OCI-LY7 (cell line): ENCODE results near the gene LBR. TPM values are rescaled to one million over a fixed set of nuclear protein-coding genes. Genes with fewer than 3 reads are reported as not detected.

ENCODE experiments used
- BruUV-seq: library from RNA; stranded (reverse); fragments of 400-500 nt; replicated peaks from 2 replicates; lab custom pipeline; 2021; lab: Mats Ljungman, UMichigan
- CTCF ChIA-PET: fragments of 300-600 bp; sonication (Branson Sonifier 250); formaldehyde crosslinking; loops from one replicate; lab custom pipeline; 2022; ENCODE audit warnings: antibody characterized with exemption; ENCODE audit not compliant: unreplicated experiment; lab: Charles Lee
- POLR2A ChIA-PET: fragments of 300-600 bp; sonication (Branson Sonifier 250); formaldehyde crosslinking; loops from one replicate; lab custom pipeline; 2022; ENCODE audit warnings: antibody characterized with exemption; lab: Charles Lee
- DNase-seq: peaks from one replicate; pipeline ENCODE4 v3.0.0-alpha.2; 2015; ENCODE audit warnings: low spot score
- H2AFZ ChIP-seq: fragments of 200-600 bp; sonication (generic), shearing (Covaris generic); 2 replicates; pipeline ENCODE4 v1.6.1; 2014; ENCODE audit warnings: mild to moderate bottlenecking, antibody characterized with exemption, low read length, moderate library complexity
- H3K27ac ChIP-seq: fragments of 200-600 bp; sonication (generic); 2 replicates; pipeline ENCODE4 v1.5.1; 2014; ENCODE audit warnings: mixed run types, low read depth, mild to moderate bottlenecking, moderate library complexity, low read length, inconsistent platforms; ENCODE audit not compliant: poor library complexity, severe bottlenecking
- H3K36me3 ChIP-seq: fragments of 200-600 bp; sonication (generic); 2 replicates; pipeline ENCODE4 v1.6.1; 2014; ENCODE audit warnings: mild to moderate bottlenecking, antibody characterized with exemption, low read length, moderate library complexity, mixed read lengths; ENCODE audit not compliant: insufficient read depth
- H3K4me1 ChIP-seq: fragments of 200-600 bp; sonication (generic); 2 replicates; pipeline ENCODE4 v1.5.1; 2014; ENCODE audit warnings: mild to moderate bottlenecking, low read length; ENCODE audit not compliant: insufficient read depth, poor library complexity, severe bottlenecking
- H3K4me2 ChIP-seq: fragments of 200-600 bp; sonication (generic); 2 replicates; pipeline ENCODE4 v1.6.1; 2014; ENCODE audit warnings: mild to moderate bottlenecking, low read length
- H3K4me3 ChIP-seq: fragments of 200-600 bp; sonication (generic); 2 replicates; pipeline ENCODE4 v1.5.1; 2014; ENCODE audit warnings: mild to moderate bottlenecking, low read depth, low read length; ENCODE audit not compliant: poor library complexity, severe bottlenecking
- H3K79me2 ChIP-seq: fragments of 200-600 bp; sonication (generic); 2 replicates; pipeline ENCODE4 v1.6.1; 2016; ENCODE audit warnings: low read depth, mild to moderate bottlenecking, low read length, moderate library complexity, mixed read lengths; ENCODE audit not compliant: insufficient read depth
- H3K9me2 ChIP-seq: fragments of 200-600 bp; sonication (generic); 2 replicates; pipeline ENCODE4 v1.6.1; 2016; ENCODE audit warnings: mild to moderate bottlenecking, low read length, mixed read lengths; ENCODE audit not compliant: insufficient read depth
- H3K9me3 ChIP-seq: fragments of 200-600 bp; sonication (generic); 2 replicates; pipeline ENCODE4 v1.6.1; 2014; ENCODE audit warnings: mild to moderate bottlenecking, mixed run types, low read length, mixed read lengths
- H4K20me1 ChIP-seq: fragments of 200-600 bp; sonication (generic); 2 replicates; pipeline ENCODE4 v1.6.1; 2014; ENCODE audit warnings: mild to moderate bottlenecking, antibody characterized with exemption, low read length, moderate library complexity, mixed read lengths; ENCODE audit not compliant: insufficient read depth
- EZH2phosphoT487 ChIP-seq: fragments of 200-600 bp; sonication (generic); IDR thresholded peaks from 2 replicates; pipeline ENCODE4 v1.6.1; 2018; ENCODE audit warnings: low read depth, borderline replicate concordance, mild to moderate bottlenecking, mixed run types, antibody characterized with exemption, low read length, moderate library complexity, mixed read lengths
- intact Hi-C: fragments of 100-400 bp; cut with micrococcal nuclease; formaldehyde crosslinking; loops from one replicate; pipeline ENCODE4 v1.10.0; 2022; ENCODE audit not compliant: unreplicated experiment
- total RNA-seq, 2 experiments: library from RNA; depleted of rRNA in 1 of 2; stranded (reverse); fragments of >200 nt in 1 of 2; shearing (Covaris generic) in 1 of 2; gene quantifications; 2 replicates each; pipeline ENCODE4 v1.2.3, GENCODE V29; 2014 to 2022
- TF ChIP-seq, protein P1 (sequence below): fragments of 200-600 bp; sonication (generic); conservative IDR thresholded peaks from 2 replicates; pipeline ENCODE4 v1.5.1; 2014; ENCODE audit warnings: mild to moderate bottlenecking, antibody characterized with exemption, low read length, moderate library complexity, mixed read lengths

The LBR gene
- total RNA-seq, 2 experiments from 2014 or later, result 117 to 288 TPM

DNA sequence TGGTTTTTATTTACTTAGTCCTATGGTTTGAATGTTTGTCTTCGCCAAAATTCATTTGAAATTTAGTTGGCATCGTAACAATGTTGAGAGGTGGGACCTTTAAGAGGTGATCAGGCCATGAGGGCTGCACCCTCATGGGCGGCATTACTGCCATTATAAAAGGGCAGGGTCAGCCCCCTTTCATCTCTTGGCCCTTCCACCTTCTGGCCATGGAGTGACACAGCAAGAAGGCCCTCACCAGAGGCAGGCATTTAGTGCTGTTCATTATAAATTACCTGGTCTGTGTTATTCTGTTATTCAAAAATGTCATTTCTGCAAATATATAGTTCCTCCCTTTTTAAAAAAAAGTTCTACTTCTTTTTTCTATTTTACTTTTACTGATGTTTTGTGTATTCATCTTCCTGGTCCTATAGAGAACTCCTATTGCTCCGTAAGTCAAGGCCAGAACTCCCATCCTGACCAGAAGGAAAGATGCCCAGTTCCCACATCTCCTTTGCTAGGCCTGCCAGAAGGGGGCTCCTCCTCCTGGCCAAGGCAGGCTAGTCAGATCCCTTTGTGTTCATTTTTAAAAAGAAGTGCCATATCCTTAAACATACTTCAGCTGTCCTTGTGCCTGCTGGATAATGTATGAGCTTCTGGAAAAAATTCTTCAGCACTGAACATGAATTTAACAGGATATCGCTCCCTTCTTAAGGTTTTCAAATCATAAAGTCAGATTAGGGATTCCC lies 10.0 kb upstream of the LBR start:
- H2AFZ ChIP-seq, result no peak overlapping the region; the same call in 1 of the 2 replicates
- H3K9me3 ChIP-seq, result no peaks in the 10 kb centered on the region
- 0 out of 2 replicates have a peak overlapping the region, but pooled peaks have one; percentile 74 for H3K4me2 ChIP-seq
- no peaks in the 10 kb centered on the region for H4K20me1 ChIP-seq
- no peaks in the 10 kb centered on the region for H3K9me2 ChIP-seq
- no peak for DNase-seq
- TF ChIP-seq, protein P1, sequence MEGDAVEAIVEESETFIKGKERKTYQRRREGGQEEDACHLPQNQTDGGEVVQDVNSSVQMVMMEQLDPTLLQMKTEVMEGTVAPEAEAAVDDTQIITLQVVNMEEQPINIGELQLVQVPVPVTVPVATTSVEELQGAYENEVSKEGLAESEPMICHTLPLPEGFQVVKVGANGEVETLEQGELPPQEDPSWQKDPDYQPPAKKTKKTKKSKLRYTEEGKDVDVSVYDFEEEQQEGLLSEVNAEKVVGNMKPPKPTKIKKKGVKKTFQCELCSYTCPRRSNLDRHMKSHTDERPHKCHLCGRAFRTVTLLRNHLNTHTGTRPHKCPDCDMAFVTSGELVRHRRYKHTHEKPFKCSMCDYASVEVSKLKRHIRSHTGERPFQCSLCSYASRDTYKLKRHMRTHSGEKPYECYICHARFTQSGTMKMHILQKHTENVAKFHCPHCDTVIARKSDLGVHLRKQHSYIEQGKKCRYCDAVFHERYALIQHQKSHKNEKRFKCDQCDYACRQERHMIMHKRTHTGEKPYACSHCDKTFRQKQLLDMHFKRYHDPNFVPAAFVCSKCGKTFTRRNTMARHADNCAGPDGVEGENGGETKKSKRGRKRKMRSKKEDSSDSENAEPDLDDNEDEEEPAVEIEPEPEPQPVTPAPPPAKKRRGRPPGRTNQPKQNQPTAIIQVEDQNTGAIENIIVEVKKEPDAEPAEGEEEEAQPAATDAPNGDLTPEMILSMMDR, result peak; percentile 81
- no peak for TF ChIP-seq EZH2phosphoT487
- H3K27ac ChIP-seq, result peak overlapping the region; percentile 94
- intact Hi-C loops, result loop anchor here (2.0 kb wide), 1 partner anchor 119 kb away; no protein-coding TSS in a partner anchor
- BruUV-seq, result no TSS peak
- no peaks in the 10 kb centered on the region for H3K36me3 ChIP-seq
- POLR2A ChIA-PET, result interaction anchor here (9.5 kb wide), 1 partner anchor 9 kb away, joined by 242 read pairs; the partner anchor contains the start of gene LBR
- CTCF ChIA-PET, result no interaction called here
- no peaks in the 10 kb centered on the region for H3K79me2 ChIP-seq
- peaks cover 91% of the 10 kb centered on the region for H3K4me1 ChIP-seq
- H3K4me3 ChIP-seq, result no peak overlapping the region

DNA sequence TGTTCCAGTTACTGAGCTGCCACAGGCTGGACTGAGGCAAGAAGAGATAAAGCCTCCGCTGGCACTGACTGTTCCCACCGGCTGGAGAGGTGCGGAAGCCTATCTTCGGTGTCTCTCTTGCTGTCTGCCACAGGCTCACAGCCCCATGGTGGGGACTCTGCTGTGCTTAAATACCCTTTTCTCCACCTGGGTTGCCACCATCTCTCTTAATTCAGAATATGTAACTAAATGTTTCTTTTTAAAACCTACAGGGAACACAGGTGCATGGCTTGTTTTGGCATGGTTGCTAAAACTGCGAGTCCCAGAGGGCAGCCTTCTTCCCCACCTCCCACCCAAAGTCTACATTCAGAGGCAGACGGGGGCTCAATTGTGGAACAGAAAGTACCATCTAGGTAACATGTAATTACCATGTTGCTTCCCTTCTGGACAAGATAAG lies 8.1 kb upstream of the LBR start:
- CTCF ChIA-PET, result no interaction called here
- POLR2A ChIA-PET, result interaction anchor here (1.0 kb wide), 1 partner anchor 9 kb away, joined by 7 read pairs; no protein-coding TSS in a partner anchor
- peak overlapping the region; percentile 74 for H3K4me2 ChIP-seq
- H3K36me3 ChIP-seq, result no peaks in the 10 kb centered on the region; the same call in 1 of the 2 replicates
- no peaks in the 10 kb centered on the region for H3K9me2 ChIP-seq
- intact Hi-C loops, result loop anchor here (1.0 to 2.0 kb wide), 2 partner anchors 8 to 117 kb away; partner anchors contain the start of gene LBR
- peak overlapping the region; percentile 22; the same call in 1 of the 2 replicates for H2AFZ ChIP-seq
- H3K27ac ChIP-seq, result peak overlapping the region; percentile 94
- no peaks in the 10 kb centered on the region for H3K79me2 ChIP-seq
- H4K20me1 ChIP-seq, result no peaks in the 10 kb centered on the region
- DNase-seq, result peak; percentile 88
- peak overlapping the region; percentile 54 for H3K4me3 ChIP-seq
- H3K9me3 ChIP-seq, result no peaks in the 10 kb centered on the region
- BruUV-seq, result no TSS peak
- TF ChIP-seq EZH2phosphoT487, result no peak
- TF ChIP-seq, protein P1, result no peak
- H3K4me1 ChIP-seq, result peaks cover 72% of the 10 kb centered on the region
